Colonic mucosa (tissue), 4 donors: ENCODE data around the gene CPNE7. TPM values are rescaled to one million over a fixed set of nuclear protein-coding genes. Genes with fewer than 3 reads are reported as not detected.

ENCODE experiments used
- DNase-seq: peaks from one replicate; pipeline ENCODE4 v3.0.0-alpha.2; 2020
- H3K27ac ChIP-seq: fragments of 200-600 bp; one replicate; pipeline ENCODE4 v1.8.0; 2021
- H3K27me3 ChIP-seq: fragments of 200-600 bp; one replicate; pipeline ENCODE4 v1.8.0; 2021
- H3K36me3 ChIP-seq: fragments of 200-600 bp; one replicate; pipeline ENCODE4 v1.8.0; 2021
- H3K4me1 ChIP-seq: fragments of 200-600 bp; one replicate; pipeline ENCODE4 v1.8.0; 2021; ENCODE audit warnings: mild to moderate bottlenecking
- H3K4me3 ChIP-seq: fragments of 200-600 bp; one replicate; pipeline ENCODE4 v1.8.0; 2021
- H3K9ac ChIP-seq, 2 donors: one replicate each; pipeline ENCODE4 v1.7.0; 2013; ENCODE audit warnings: control low read depth in 2 of 2, low read depth in 2 of 2, low read length in 2 of 2
- H3K9me3 ChIP-seq: fragments of 200-600 bp; one replicate; pipeline ENCODE4 v1.8.0; 2021
- intact Hi-C: fragments of 100-400 bp; cut with DNase I; formaldehyde crosslinking; loops from one replicate; pipeline ENCODE4 v1.14.1; 2022
- total RNA-seq, 2 donors: library from RNA; stranded (reverse); fragmentation: NEBNext Ultra II Directional in 1 of 2; extraction: Animal tissue kit (Norgen Biotek cat#: 25700) in 1 of 2; gene quantifications; one replicate each; pipeline ENCODE4 v1.2.1, GENCODE V29; 2021
- TF ChIP-seq, protein P1 (sequence below): fragments of 200-600 bp; IDR thresholded peaks from one replicate; pipeline ENCODE4 v1.8.0; 2022; ENCODE audit warnings: antibody characterized with exemption, mild to moderate bottlenecking
- donor health status: healthy.
- donor health status: DM: no; HTN: no; CAD: no.
- donor health status: DM: no; HTN: no; CAD: no.

The CPNE7 gene
- total RNA-seq, 2 donors from 2014 or later = 0.19 to 1.6 TPM

DNA sequence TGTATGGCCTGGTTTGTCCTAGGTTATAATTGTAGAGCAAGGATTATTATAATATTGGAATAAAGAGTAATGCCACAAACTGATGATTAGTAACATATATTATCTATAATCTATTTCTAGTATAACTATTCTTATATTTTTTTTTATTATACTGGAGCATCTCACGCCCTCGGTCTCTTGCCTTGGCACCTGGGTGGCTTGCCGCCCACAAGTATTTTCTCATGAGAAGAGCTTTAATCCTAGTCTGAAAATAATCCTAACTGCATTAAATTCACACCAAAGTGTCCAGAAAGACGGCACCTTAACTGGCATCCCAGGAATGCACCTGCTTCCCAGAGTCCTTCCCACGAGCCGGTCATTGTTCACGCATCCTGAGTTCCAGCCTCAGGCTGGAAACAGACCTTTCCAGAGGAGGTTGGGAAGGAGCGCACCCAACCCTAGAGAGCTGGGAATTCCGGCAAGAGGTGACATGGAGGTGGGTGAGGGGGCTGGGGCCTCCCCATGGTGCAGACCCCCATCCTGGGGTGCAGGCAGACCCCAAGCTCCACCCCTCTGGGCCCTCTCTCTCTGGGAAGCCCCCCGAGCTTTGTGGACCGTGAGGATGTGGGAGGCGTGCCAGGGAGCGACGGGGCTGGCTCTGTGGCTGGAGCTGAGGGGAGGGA, 66.0 kb downstream of the CPNE7 start:
- TF ChIP-seq, protein P1, sequence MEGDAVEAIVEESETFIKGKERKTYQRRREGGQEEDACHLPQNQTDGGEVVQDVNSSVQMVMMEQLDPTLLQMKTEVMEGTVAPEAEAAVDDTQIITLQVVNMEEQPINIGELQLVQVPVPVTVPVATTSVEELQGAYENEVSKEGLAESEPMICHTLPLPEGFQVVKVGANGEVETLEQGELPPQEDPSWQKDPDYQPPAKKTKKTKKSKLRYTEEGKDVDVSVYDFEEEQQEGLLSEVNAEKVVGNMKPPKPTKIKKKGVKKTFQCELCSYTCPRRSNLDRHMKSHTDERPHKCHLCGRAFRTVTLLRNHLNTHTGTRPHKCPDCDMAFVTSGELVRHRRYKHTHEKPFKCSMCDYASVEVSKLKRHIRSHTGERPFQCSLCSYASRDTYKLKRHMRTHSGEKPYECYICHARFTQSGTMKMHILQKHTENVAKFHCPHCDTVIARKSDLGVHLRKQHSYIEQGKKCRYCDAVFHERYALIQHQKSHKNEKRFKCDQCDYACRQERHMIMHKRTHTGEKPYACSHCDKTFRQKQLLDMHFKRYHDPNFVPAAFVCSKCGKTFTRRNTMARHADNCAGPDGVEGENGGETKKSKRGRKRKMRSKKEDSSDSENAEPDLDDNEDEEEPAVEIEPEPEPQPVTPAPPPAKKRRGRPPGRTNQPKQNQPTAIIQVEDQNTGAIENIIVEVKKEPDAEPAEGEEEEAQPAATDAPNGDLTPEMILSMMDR = no peak
- intact Hi-C loops = loop anchor here (10.0 kb wide), 1 partner anchor 67 kb away; the partner anchor contains the start of gene CPNE7
- Histone ChIP-seq H3K9me3 (no peaks in the 10 kb centered on the region), H3K9ac (no peak overlapping the region), H3K4me1 (no peaks in the 10 kb centered on the region), H3K36me3 (peaks cover 8% of the 10 kb centered on the region), H3K27ac (no peak overlapping the region), H3K27me3 (no peaks in the 10 kb centered on the region), H3K4me3 (no peak overlapping the region)
- DNase-seq = no peak

DNA sequence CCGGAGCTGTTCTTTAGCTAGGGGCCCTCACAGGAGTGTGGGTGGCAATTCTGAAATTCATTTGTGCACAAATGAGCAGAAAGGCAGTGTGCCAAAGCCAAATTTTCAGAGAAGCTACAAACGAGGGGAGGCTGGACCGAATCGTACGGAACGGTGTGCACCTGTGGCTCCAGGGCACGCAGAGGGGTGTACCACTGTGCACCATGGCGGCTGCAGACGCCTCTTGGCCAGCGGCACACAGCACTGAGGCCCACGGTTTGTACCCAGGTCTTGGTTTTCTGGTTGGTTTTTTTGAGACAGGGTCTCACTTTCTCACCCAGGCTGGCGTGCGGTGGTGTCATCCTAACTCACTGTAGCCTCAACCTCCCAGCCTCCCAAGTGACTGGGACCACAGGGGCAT, 67.0 kb downstream of the CPNE7 start:
- H3K9me3 ChIP-seq = no peaks in the 10 kb centered on the region
- H3K9ac ChIP-seq = no peak overlapping the region
- no peak for DNase-seq
- H3K27me3 ChIP-seq = no peaks in the 10 kb centered on the region
- intact Hi-C loops = loop anchor here (10.0 kb wide), 1 partner anchor 68 kb away; the partner anchor contains the start of gene CPNE7
- no peaks in the 10 kb centered on the region for H3K4me1 ChIP-seq
- H3K4me3 ChIP-seq = no peak overlapping the region
- no peak overlapping the region for H3K27ac ChIP-seq
- peaks cover 8% of the 10 kb centered on the region for H3K36me3 ChIP-seq
- TF ChIP-seq, protein P1 = no peak

DNA sequence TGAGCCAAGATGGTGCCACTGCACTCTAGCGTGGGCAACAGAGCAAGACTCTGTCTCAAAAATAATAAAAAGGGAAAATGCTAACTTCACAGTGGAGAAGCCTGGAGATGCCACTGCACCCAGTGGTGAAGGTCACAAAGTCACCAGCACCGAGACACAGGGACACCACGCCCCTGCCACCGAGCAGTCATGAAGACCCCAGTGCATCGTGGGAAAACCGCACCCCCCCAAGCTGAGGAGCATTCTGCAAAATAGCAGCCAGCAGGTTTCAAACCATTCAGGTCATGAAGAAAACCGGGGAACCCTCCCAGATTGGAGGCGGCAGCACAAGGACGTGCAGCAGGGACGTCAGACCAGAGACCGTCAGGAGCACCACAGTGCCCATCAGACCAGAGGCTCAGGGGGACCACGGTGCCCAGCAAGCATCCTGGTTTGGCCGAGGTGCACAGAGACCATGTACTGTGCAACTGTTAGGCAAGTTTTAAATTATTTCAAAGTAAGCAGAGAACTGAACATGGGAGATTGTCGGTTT, 68.3 kb downstream of the CPNE7 start:
- H3K4me1 ChIP-seq = no peaks in the 10 kb centered on the region
- TF ChIP-seq, protein P1 = no peak
- H3K9ac ChIP-seq = no peak overlapping the region
- no peak for DNase-seq
- H3K4me3 ChIP-seq = no peak overlapping the region
- no peak overlapping the region for H3K27ac ChIP-seq
- intact Hi-C loops = loop anchor here (10.0 kb wide), 1 partner anchor 69 kb away; the partner anchor contains the start of gene CPNE7
- no peaks in the 10 kb centered on the region for H3K27me3 ChIP-seq
- H3K36me3 ChIP-seq = peaks cover 8% of the 10 kb centered on the region
- no peaks in the 10 kb centered on the region for H3K9me3 ChIP-seq

DNA sequence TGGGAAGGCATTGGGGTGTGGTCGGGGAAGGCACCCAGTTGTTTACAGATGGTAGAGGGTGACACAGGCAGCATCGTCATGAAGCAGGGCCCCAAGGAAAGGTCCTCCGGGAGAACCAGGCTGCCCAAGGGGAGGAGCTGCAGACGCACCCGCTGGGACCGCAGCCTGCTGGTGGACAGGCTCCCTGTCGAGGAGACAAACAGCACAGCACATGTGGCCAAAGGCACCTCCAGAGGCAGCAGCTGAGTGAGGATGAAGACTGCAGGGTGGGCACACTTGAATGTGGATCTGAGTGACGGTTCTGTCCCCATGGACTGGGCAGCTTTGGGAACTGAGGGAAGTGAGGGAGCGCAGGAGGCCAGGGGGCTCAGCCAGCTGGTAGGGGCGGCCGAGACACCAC, 69.6 kb downstream of the CPNE7 start:
- intact Hi-C loops = loop anchor here (10.0 kb wide), 1 partner anchor 70 kb away; the partner anchor contains the start of gene CPNE7
- H3K9me3 ChIP-seq = no peaks in the 10 kb centered on the region
- peaks cover 8% of the 10 kb centered on the region for H3K36me3 ChIP-seq
- no peak for DNase-seq
- H3K4me3 ChIP-seq = no peak overlapping the region
- no peaks in the 10 kb centered on the region for H3K27me3 ChIP-seq
- TF ChIP-seq, protein P1 = no peak
- no peak overlapping the region for H3K27ac ChIP-seq
- H3K9ac ChIP-seq = no peak overlapping the region
- H3K4me1 ChIP-seq = no peaks in the 10 kb centered on the region

DNA sequence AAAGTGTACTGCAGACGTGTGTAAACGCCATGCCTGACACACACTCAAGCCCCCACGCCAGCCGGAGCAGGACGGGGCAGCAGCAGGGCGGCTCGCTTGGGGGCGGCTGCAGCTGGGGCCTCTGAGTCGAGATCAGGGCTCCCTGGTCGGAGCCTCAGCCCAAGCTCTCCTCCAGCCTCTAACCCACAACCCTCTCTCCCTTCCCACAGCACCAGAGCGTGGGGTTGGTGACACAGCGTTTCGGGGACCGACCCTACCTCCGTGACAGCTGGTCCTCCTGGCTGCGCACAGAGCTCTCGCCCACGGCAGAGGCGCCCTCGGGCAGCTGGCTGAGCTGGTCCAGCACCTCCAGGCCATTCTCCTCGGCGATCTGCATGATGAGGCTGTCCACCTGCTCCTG, 70.7 kb downstream of the CPNE7 start:
- DNase-seq = no peak
- H3K27ac ChIP-seq = no peak overlapping the region
- H3K9ac ChIP-seq = no peak overlapping the region
- H3K9me3 ChIP-seq = no peaks in the 10 kb centered on the region
- intact Hi-C loops = loop anchor here (10.0 kb wide), 1 partner anchor 71 kb away; the partner anchor contains the start of gene CPNE7
- TF ChIP-seq, protein P1 = no peak
- H3K36me3 ChIP-seq = peaks cover 8% of the 10 kb centered on the region
- no peaks in the 10 kb centered on the region for H3K4me1 ChIP-seq
- H3K27me3 ChIP-seq = no peaks in the 10 kb centered on the region
- no peak overlapping the region for H3K4me3 ChIP-seq

Other genes starting within 250 kb of the CPNE7 start
- gene ANKRD11, start 85.2 kb upstream of the CPNE7 start, total RNA-seq = 100 to 1,000 TPM in 1 of 2 donors, 10 to 100 TPM in 1; 69.4 to 129 TPM
- 100 to 1,000 TPM in 1 of 2 donors, 10 to 100 TPM in 1; 85.6 to 105 TPM for gene SPG7, start 67.4 kb upstream of the CPNE7 start, total RNA-seq
- 1,000 to 10,000 TPM; 1,855 to 2,011 TPM for gene RPL13, start 15.1 kb upstream of the CPNE7 start, total RNA-seq
- 1 to 10 TPM in 1 of 2 donors, under 1 TPM in 1; 0.42 to 2.7 TPM for gene DPEP1, start 37.9 kb downstream of the CPNE7 start, total RNA-seq
- 100 to 1,000 TPM; 118 to 176 TPM for gene CHMP1A, start 82.0 kb downstream of the CPNE7 start, total RNA-seq
- gene SPATA33, start 82.1 kb downstream of the CPNE7 start, total RNA-seq = 10 to 100 TPM in 1 of 2 donors, 1 to 10 TPM in 1; 4.7 to 10.0 TPM
- 100 to 1,000 TPM in 1 of 2 donors, 10 to 100 TPM in 1; 72.2 to 136 TPM for gene CDK10, start 110.9 kb downstream of the CPNE7 start, total RNA-seq
- gene SPATA2L, start 125.9 kb downstream of the CPNE7 start, total RNA-seq = 10 to 100 TPM; 17.8 to 18.4 TPM
- gene VPS9D1, start 145.1 kb downstream of the CPNE7 start, total RNA-seq = 10 to 100 TPM; 11.9 to 12.7 TPM
- 10 to 100 TPM; 19.2 to 30.6 TPM for gene ZNF276, start 145.8 kb downstream of the CPNE7 start, total RNA-seq
- gene FANCA, start 240.9 kb downstream of the CPNE7 start, total RNA-seq = 10 to 100 TPM; 17.8 to 91.5 TPM